Measurements from ENCODE around the gene DEFB116. TPM values are rescaled to one million over a fixed set of nuclear protein-coding genes. Genes with fewer than 3 reads are reported as not detected.
A peak's percentile ranks its signal among the peaks of the same experiment; 100 is the strongest.
"Not testable (repeated sequence)": the region's sequence is repeated elsewhere in the genome, so short reads cannot be mapped to it uniquely, and the experiment has no call there.

DEFB116 gene, protein sequence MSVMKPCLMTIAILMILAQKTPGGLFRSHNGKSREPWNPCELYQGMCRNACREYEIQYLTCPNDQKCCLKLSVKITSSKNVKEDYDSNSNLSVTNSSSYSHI
- total RNA-seq, result not detected

DNA sequence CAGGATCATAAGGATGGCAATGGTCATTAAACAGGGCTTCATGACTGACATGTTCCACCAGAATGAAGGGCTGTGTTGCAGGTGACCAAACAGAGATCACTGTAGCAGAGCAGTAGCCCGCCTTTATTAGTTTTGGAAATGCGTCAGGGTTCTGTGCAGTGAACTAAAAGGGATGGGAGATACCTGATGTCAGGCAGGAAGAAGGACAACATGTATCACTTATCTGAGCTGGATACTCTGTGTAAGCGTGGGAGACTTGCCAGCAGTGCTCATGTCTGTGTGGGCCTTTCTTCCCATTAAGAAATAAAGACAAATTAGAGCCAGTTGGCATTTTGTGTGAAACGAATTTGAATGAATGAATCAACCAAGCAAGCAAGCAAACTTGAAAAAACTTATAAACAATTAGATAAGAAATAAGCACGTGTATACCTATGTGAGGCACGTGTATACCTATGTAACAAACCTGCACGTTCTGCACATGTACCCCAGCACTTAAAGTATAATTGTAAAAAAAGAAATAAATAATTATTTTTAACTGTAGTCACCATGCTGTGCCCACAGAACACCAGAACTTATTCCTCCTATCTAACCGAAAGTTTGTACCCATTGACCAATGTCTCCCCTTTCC lies at the start of gene DEFB116:
Gene DEFB116 (minus strand): TSS at position 51 of the 628 bp plus-strand sequence. CDS start 0 bp downstream, at position 51.
- Mint-ChIP-seq H3K27me3 (ENCODE audit: low read depth) (peaks cover 2% of the 10 kb centered on the region), H3K4me1 (ENCODE audit: low read depth) (no peaks in the 10 kb centered on the region), H3K36me3 (ENCODE audit: low read depth) (no peaks in the 10 kb centered on the region), H3K9me3 (peaks cover 1% of the 10 kb centered on the region), H3K27ac (no peak within 1 kb of the TSS), H3K4me3 (no peak within 1 kb of the TSS)
- intact Hi-C loops (cut with micrococcal nuclease), result no loop called here
- CTCF ChIA-PET, result no interaction called here
- no peak for DNase-seq

DNA sequence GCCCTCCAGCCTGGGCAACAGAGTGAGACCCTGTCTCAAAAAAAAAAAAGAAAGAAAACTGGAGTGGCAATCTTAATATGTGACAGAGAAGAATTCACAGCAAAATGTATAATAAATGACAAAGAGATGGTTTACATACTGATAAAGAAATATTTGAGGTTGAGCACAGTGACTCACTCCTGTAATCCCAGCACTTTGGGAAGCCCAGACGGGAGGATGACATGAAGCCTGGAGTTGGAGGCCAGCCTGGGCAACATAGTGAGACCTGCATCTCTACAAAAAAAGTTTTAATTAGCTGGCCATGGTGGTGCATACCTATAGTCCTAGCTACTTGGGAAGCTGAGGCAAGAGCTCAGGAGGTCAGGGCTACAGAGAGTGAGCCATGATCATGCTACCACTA lies 47.6 kb upstream of the DEFB116 start:
- Mint-ChIP-seq H3K9me3 (no peaks in the 10 kb centered on the region), H3K27me3 (ENCODE audit: low read depth) (peaks cover 2% of the 10 kb centered on the region), H3K4me1 (ENCODE audit: low read depth) (no peaks in the 10 kb centered on the region), H3K27ac (no peak overlapping the region), H3K36me3 (ENCODE audit: low read depth) (no peaks in the 10 kb centered on the region), H3K4me3 (no peak overlapping the region)
- intact Hi-C loops (cut with micrococcal nuclease), result no loop called here
- CTCF ChIA-PET, result no interaction called here
- DNase-seq, result no peak

DNA sequence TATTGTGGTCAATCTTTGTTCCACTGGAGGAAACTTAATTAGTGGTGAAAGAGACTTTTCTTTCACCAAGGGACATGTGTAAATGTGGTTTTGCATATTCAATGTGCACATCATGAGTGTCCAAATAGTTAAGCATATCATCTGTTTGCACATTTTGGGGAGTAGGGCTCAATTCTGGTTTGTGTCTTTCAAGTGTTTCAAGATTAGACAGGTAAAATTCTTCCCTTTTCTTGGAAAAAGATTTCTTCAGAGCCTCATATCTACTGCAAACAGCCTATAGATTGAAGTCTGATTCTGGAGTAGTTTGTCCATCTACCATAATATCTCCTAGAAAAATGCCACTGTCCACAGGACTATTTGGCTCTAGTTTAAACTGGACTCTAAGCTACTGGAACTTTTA lies 33.1 kb upstream of the DEFB116 start:
- no peaks in the 10 kb centered on the region for H3K27me3 Mint-ChIP-seq (ENCODE audit: low read depth)
- intact Hi-C loops (cut with micrococcal nuclease), result no loop called here
- H3K4me1 Mint-ChIP-seq (ENCODE audit: low read depth), result no peaks in the 10 kb centered on the region
- H3K27ac Mint-ChIP-seq, result no peak overlapping the region
- no peak overlapping the region for H3K4me3 Mint-ChIP-seq
- CTCF ChIA-PET, result no interaction called here
- no peaks in the 10 kb centered on the region for H3K36me3 Mint-ChIP-seq (ENCODE audit: low read depth)
- no peaks in the 10 kb centered on the region for H3K9me3 Mint-ChIP-seq
- DNase-seq, result no peak

DNA sequence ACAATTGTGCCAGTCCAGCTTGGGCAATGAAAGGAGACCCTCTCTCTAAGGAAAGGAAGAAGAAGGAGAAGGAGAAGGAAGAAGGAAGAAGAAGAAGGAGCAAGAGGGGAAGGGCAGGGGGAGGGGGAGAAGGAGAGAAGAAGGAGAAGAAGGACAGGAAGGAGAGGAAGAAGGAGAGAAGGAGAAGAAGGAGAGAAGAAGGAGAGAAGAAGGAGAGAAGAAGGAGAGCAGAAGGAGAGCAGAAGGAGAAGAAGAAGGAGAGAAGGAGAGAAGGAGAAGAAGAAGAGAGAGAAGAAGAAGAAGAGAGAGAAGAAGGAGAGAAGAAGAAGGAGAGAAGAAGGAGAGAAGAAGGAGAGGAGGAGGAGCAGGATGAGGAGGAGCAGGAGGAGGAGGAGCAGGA lies 22.5 kb upstream of the DEFB116 start:
- CTCF ChIA-PET, result no interaction called here
- peaks cover 6% of the 10 kb centered on the region for H3K9me3 Mint-ChIP-seq
- H3K27me3 Mint-ChIP-seq (ENCODE audit: low read depth), result peaks cover 3% of the 10 kb centered on the region
- no peaks in the 10 kb centered on the region for H3K36me3 Mint-ChIP-seq (ENCODE audit: low read depth)
- no peak overlapping the region for H3K27ac Mint-ChIP-seq
- H3K4me3 Mint-ChIP-seq, result no peak overlapping the region
- intact Hi-C loops (cut with micrococcal nuclease), result no loop called here
- DNase-seq, result no peak
- no peaks in the 10 kb centered on the region for H3K4me1 Mint-ChIP-seq (ENCODE audit: low read depth)

DNA sequence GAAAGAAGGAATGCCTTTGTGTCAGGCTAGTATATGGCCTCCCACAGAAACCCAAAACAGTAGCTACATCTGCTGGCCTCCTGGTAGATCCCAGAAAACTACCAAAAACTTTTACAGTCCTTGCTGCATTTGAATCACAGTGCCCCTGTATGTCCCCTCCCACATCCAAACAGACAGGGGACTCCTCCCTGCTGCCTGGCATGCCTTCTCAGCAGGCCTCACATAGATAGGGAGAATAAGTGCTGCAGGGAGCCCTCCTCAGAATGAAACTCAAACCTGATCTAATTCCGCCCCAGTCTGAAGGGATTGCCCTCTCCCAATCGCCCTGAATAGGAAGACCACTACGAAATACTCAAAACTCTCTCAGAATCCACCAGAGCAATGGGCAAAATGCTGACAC lies 14.1 kb upstream of the DEFB116 start:
- H3K4me3 Mint-ChIP-seq, result no peak overlapping the region
- CTCF ChIA-PET, result no interaction called here
- H3K27me3 Mint-ChIP-seq (ENCODE audit: low read depth), result peaks cover 6% of the 10 kb centered on the region
- H3K36me3 Mint-ChIP-seq (ENCODE audit: low read depth), result no peaks in the 10 kb centered on the region
- no peaks in the 10 kb centered on the region for H3K4me1 Mint-ChIP-seq (ENCODE audit: low read depth)
- H3K27ac Mint-ChIP-seq, result no peak overlapping the region
- H3K9me3 Mint-ChIP-seq, result peaks cover 14% of the 10 kb centered on the region
- intact Hi-C loops (cut with micrococcal nuclease), result no loop called here
- no peak for DNase-seq

DNA sequence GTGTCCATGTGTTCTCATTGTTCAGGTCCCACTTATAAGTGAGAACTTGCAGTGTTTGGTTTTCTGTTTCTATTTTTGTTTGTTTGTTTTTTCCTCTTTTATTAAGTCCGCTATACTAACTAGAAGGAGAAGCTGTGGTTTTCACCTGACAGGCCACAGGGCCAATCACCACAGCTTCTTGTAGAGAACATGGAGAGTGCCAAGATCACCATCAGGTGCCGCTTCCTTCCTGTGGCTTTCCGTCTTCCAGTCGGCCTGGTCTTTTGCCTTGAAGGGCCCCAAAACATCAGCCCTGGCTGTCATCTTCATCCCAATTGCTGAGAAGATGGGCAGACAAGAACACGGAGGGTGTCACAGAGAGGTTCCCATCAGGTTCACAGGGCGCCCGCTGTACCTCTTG lies 23.4 kb downstream of the DEFB116 start:
- H3K4me3 Mint-ChIP-seq; H3K36me3 Mint-ChIP-seq (ENCODE audit: low read depth); H3K9me3 Mint-ChIP-seq; DNase-seq; H3K4me1 Mint-ChIP-seq (ENCODE audit: low read depth); H3K27ac Mint-ChIP-seq; H3K27me3 Mint-ChIP-seq (ENCODE audit: low read depth); CTCF ChIA-PET; intact Hi-C loops (cut with micrococcal nuclease): not testable (repeated sequence)

DNA sequence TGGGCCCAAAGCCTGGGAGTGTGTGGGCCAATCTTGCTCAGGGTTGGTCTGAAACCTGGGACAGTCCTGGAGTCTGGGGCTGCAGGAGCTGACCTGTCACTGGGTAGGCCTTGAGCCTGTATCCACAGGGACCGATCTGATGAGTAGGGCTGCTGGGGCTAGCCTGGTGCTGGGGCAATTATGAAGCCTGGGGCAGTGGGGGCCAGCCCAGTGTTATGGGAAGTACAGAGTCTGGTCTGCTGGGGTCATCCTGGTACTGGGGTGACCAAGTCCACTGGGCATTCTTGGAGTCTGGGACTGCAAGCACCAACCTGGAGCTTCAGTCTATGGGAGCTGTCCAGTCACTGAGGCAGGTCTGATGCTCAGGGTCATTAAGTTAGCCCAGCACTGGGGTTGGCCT lies 30.2 kb downstream of the DEFB116 start:
- H3K36me3 Mint-ChIP-seq (ENCODE audit: low read depth), result no peaks in the 10 kb centered on the region
- H3K27me3 Mint-ChIP-seq (ENCODE audit: low read depth), result no peaks in the 10 kb centered on the region
- peaks cover 12% of the 10 kb centered on the region for H3K9me3 Mint-ChIP-seq
- CTCF ChIA-PET, result no interaction called here
- no peaks in the 10 kb centered on the region for H3K4me1 Mint-ChIP-seq (ENCODE audit: low read depth)
- no peak for DNase-seq
- no peak overlapping the region for H3K27ac Mint-ChIP-seq
- intact Hi-C loops (cut with micrococcal nuclease), result no loop called here
- H3K4me3 Mint-ChIP-seq, result no peak overlapping the region

DNA sequence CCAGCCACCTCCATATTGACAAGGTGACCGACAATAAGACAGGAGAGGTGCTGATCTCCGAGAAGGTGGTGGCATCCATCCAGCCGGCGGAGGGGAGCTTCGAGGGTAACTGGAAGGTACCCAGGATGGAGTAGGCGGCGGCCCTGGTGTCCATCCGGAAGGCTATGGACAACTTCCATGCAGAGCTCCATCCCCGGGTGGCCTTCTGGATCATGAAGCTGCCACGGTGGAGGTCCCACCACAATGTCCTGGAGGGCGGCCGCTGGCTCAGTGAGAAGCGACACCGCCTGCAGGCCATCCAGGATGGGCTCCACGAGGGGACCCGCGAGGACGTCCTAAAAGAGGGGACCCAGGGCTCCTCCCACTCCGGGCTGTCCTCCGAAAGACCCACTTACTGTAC lies 33.9 kb downstream of the DEFB116 start:
- H3K27me3 Mint-ChIP-seq (ENCODE audit: low read depth), result no peaks in the 10 kb centered on the region
- no peak for DNase-seq
- H3K36me3 Mint-ChIP-seq (ENCODE audit: low read depth), result no peaks in the 10 kb centered on the region
- CTCF ChIA-PET, result no interaction called here
- H3K4me1 Mint-ChIP-seq (ENCODE audit: low read depth), result no peaks in the 10 kb centered on the region
- intact Hi-C loops (cut with micrococcal nuclease), result no loop called here
- H3K9me3 Mint-ChIP-seq, result peaks cover 29% of the 10 kb centered on the region
- H3K4me3 Mint-ChIP-seq, result no peak overlapping the region
- H3K27ac Mint-ChIP-seq, result no peak overlapping the region

DNA sequence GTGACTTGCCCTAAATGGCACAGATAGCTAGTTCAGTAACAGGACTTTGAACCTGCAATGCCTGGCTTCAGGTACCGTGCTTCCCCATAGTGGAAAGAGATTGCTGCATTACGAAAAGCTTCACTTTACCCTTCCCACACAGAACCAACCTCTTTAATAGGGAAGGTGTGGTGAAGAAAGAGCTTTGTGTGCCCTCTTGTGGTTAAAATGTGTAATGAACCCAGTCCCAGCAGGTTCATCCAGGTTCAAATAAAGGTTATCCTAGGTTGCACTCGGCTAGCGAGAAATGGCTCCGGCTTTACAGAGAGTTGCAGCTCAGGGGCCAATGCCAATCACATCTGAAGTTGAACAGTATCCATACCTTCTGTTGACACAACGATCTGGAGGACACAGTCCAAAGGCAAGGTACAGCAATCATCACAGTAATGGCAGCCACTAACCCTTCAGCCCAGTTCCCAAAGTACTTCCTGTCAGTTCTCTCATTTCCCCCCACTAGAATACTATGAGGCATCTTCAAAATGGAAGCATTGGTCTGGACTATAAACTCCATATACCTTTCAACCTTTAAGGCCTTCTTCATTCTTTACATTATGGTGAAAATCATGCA lies 48.0 kb downstream of the DEFB116 start:
- Mint-ChIP-seq H3K36me3 (ENCODE audit: low read depth) (no peaks in the 10 kb centered on the region), H3K4me3 (no peak overlapping the region), H3K27ac (no peak overlapping the region), H3K9me3 (peaks cover 2% of the 10 kb centered on the region), H3K4me1 (ENCODE audit: low read depth) (no peaks in the 10 kb centered on the region), H3K27me3 (ENCODE audit: low read depth) (no peaks in the 10 kb centered on the region)
- CTCF ChIA-PET, result interaction anchor here (1.1 to 2.2 kb wide), 5 partner anchors 10 to 1727 kb away, joined by 3 to 7 read pairs (median 4); no protein-coding TSS in a partner anchor
- DNase-seq, result peak; percentile 6
- intact Hi-C loops (cut with micrococcal nuclease), result no loop called here

DNA sequence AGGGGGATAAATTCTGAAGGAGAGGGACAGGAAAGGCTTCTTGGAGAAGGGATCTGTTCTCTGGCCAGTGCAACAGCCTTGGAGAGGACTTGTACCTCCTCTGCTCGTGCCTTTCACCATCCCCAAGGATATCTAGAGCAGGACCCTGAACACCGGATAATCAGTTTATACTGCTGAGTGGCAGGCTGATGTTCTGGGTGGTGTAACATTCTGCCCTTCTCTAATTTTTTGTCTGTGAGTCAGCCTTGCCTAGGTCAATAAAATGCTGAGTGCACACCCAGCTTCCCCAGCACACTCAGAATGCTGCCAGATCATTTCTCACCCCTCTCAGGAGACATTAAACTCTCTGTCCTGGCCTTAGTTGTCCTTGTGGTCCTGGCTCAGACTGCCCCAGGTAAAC lies 51.0 kb downstream of the DEFB116 start, which contains the start of gene DEFB115:
Gene DEFB115 (plus strand): TSS at position 301 of the 400 bp plus-strand sequence. CDS start 0 bp downstream, at position 301.
- no peaks in the 10 kb centered on the region for H3K4me1 Mint-ChIP-seq (ENCODE audit: low read depth)
- H3K36me3 Mint-ChIP-seq (ENCODE audit: low read depth), result no peaks in the 10 kb centered on the region
- DNase-seq, result no peak
- CTCF ChIA-PET, result no interaction called here
- H3K27ac Mint-ChIP-seq, result no peak within 1 kb of the TSS
- intact Hi-C loops (cut with micrococcal nuclease), result no loop called here
- H3K4me3 Mint-ChIP-seq, result no peak within 1 kb of the TSS
- H3K9me3 Mint-ChIP-seq, result no peaks in the 10 kb centered on the region
- no peaks in the 10 kb centered on the region for H3K27me3 Mint-ChIP-seq (ENCODE audit: low read depth)

DNA sequence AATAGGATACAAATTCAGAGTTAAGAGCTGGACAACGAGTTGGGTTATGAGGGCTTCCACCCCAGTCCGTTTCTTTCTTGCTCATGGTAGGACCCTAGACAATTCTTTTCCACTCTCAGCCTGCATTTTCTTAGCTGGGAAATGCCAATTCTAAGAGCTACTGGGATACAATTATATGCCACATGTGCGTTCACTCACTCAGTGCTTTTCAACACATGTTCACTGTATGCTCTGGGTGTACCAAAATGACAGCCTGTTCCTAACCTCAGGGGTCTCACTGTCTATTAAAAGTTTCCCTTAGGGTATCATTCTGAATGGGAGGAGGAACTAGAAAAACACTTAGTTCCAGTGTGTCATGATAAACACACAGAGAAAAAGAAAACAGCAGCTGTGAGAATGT lies 51.4 kb downstream of the DEFB116 start:
- intact Hi-C loops (cut with micrococcal nuclease), result no loop called here
- Mint-ChIP-seq H3K4me3 (no peak overlapping the region), H3K27me3 (ENCODE audit: low read depth) (no peaks in the 10 kb centered on the region), H3K36me3 (ENCODE audit: low read depth) (no peaks in the 10 kb centered on the region), H3K9me3 (no peaks in the 10 kb centered on the region), H3K27ac (no peak overlapping the region), H3K4me1 (ENCODE audit: low read depth) (no peaks in the 10 kb centered on the region)
- CTCF ChIA-PET, result no interaction called here
- DNase-seq, result no peak
